PC-9 (cell line): ENCODE data around the gene DGKD. TPM values are rescaled to one million over a fixed set of nuclear protein-coding genes. Genes with fewer than 3 reads are reported as not detected.

Experiments used
- BruUV-seq: library from RNA; stranded (reverse); fragments of 400-500 nt; replicated peaks from 2 replicates; lab custom pipeline; 2021; lab: Mats Ljungman, UMichigan
- CTCF ChIA-PET: fragments of 300-600 bp; sonication (Branson Sonifier 250); formaldehyde crosslinking; loops from one replicate; lab custom pipeline; 2022; ENCODE audit warnings: antibody characterized with exemption; lab: Charles Lee
- POLR2A ChIA-PET: fragments of 300-600 bp; sonication (Branson Sonifier 250); formaldehyde crosslinking; loops from one replicate; lab custom pipeline; 2022; ENCODE audit warnings: antibody characterized with exemption; ENCODE audit not compliant: unreplicated experiment; lab: Charles Lee
- DNase-seq, 2 experiments: peaks; one replicate each; pipeline versions ENCODE4 v3.0.0 to v3.0.0-alpha.2; 2015 to 2022; ENCODE audit warnings: mixed read lengths in 1 of 2
- H2AFZ ChIP-seq: fragments of 200-600 bp; sonication (generic); 2 replicates; pipeline ENCODE4 v1.8.1; 2017; ENCODE audit warnings: antibody characterized with exemption
- H3F3A ChIP-seq: fragments of 200-600 bp; sonication (generic); 2 replicates; pipeline ENCODE4 v1.8.1; 2017; ENCODE audit warnings: antibody characterized with exemption, mild to moderate bottlenecking, low read depth; ENCODE audit not compliant: insufficient read depth
- H3K27ac ChIP-seq: fragments of 200-600 bp; sonication (generic); 2 replicates; pipeline ENCODE4 v1.6.1; 2016; ENCODE audit warnings: mixed run types
- H3K27me3 ChIP-seq: fragments of 200-600 bp; sonication (generic); 2 replicates; pipeline ENCODE4 v1.6.1; 2016; ENCODE audit warnings: low read depth, mixed run types; ENCODE audit not compliant: insufficient read depth
- H3K36me3 ChIP-seq: fragments of 200-600 bp; sonication (generic); 2 replicates; pipeline ENCODE4 v1.6.1; 2016; ENCODE audit warnings: low read depth, mixed run types
- H3K4me1 ChIP-seq: fragments of 200-600 bp; sonication (generic); replicated peaks from 2 replicates; pipeline ENCODE4 v1.6.1; 2016; ENCODE audit warnings: mixed run types; ENCODE audit not compliant: insufficient read depth
- H3K4me2 ChIP-seq: fragments of 200-600 bp; sonication (generic); 2 replicates; pipeline ENCODE4 v1.6.1; 2017; ENCODE audit warnings: mixed run types
- H3K4me3 ChIP-seq: fragments of 200-600 bp; sonication (generic); 2 replicates; pipeline ENCODE4 v1.6.1; 2016; ENCODE audit warnings: mixed run types
- H3K79me2 ChIP-seq: fragments of 200-600 bp; sonication (generic); 2 replicates; pipeline ENCODE4 v1.6.1; 2017; ENCODE audit warnings: low read depth, mixed run types
- H3K9me2 ChIP-seq: fragments of 200-600 bp; sonication (generic); 2 replicates; pipeline ENCODE4 v1.8.1; 2017; ENCODE audit warnings: mild to moderate bottlenecking; ENCODE audit not compliant: insufficient read depth
- H3K9me3 ChIP-seq: fragments of 200-600 bp; sonication (generic); 2 replicates; pipeline ENCODE4 v1.8.1; 2016; ENCODE audit warnings: low read depth; ENCODE audit not compliant: insufficient read depth
- H4K20me1 ChIP-seq: fragments of 200-600 bp; sonication (generic); 2 replicates; pipeline ENCODE4 v1.8.1; 2017; ENCODE audit not compliant: insufficient read depth
- CTCF ChIP-seq: fragments of 200-600 bp; sonication (generic); conservative IDR thresholded peaks from 2 replicates; pipeline ENCODE4 v1.6.1; 2017; ENCODE audit warnings: mixed run types, antibody characterized with exemption, mild to moderate bottlenecking, moderate library complexity
- EZH2 ChIP-seq: fragments of 200-600 bp; sonication (generic); IDR thresholded peaks from 2 replicates; pipeline ENCODE4 v1.8.0; 2017; ENCODE audit warnings: antibody characterized with exemption, low read depth
- intact Hi-C: fragments of 100-400 bp; cut with micrococcal nuclease; formaldehyde crosslinking; loops from one replicate; pipeline ENCODE4 v1.10.0; 2022; ENCODE audit not compliant: unreplicated experiment
- total RNA-seq: library from RNA; stranded (reverse); gene quantifications from 2 replicates; pipeline ENCODE4 v1.2.3, GENCODE V29; 2021

Gene DGKD
- total RNA-seq, 1 experiment from 2014 or later, result 59.5 TPM

- Histone ChIP-seq H3K4me3 (no peak overlapping the region), H3K36me3 (no peaks in the 10 kb centered on the region), H3K27ac (no peak overlapping the region), H3K4me1 (no peaks in the 10 kb centered on the region), H3K9me3 (no peaks in the 10 kb centered on the region), H3K27me3 (peaks cover 11% of the 10 kb centered on the region; the same call in 1 of the 2 replicates), H3K79me2 (no peaks in the 10 kb centered on the region), H3K9me2 (no peaks in the 10 kb centered on the region), H2AFZ (no peak overlapping the region), H3K4me2 (no peak overlapping the region), H4K20me1 (no peaks in the 10 kb centered on the region), H3F3A (no peaks in the 10 kb centered on the region)
- POLR2A ChIA-PET, result interaction anchor here (0.7 kb wide), 1 partner anchor 83 kb away, joined by 3 read pairs; no protein-coding TSS in a partner anchor
- CTCF ChIA-PET, result interaction anchor here (0.6 to 0.7 kb wide), 3 partner anchors 25 to 264 kb away, joined by 3 to 5 read pairs (median 3); no protein-coding TSS in a partner anchor
- intact Hi-C loops, result no loop called here
- DNase-seq, result no peak
- no peak for TF ChIP-seq CTCF
- no peak for TF ChIP-seq EZH2
- no TSS peak for BruUV-seq
These were observed 36.9 kb upstream of the DGKD start for GRCh38 chr2:233317196-233317943.

DNA sequence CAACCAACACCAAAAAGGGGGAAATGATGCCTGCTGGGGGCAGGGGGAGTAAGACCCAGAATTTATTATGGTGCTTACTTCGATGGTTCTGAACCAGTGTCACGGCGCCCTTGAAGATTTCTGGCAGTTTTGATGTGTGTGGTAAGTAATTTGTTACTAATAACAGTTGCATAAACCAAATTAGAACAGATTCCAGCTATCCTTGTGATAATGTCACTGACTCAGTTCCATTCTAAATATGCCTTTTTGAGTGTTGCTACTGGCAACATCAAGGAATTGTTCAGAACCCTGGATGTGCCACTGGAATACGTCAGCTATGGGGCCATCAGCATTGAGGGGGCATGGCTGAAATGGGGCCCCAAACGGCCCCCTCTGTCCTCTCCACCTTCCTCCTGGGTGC lies 35.0 kb upstream of the DGKD start:
- Histone ChIP-seq H3F3A (no peaks in the 10 kb centered on the region), H3K9me2 (no peaks in the 10 kb centered on the region), H3K4me2 (no peak overlapping the region), H3K9me3 (no peaks in the 10 kb centered on the region), H3K4me1 (no peaks in the 10 kb centered on the region), H3K27me3 (peaks cover 11% of the 10 kb centered on the region; the same call in 1 of the 2 replicates), H3K4me3 (no peak overlapping the region), H2AFZ (no peak overlapping the region), H3K36me3 (no peaks in the 10 kb centered on the region), H3K27ac (no peak overlapping the region), H4K20me1 (no peaks in the 10 kb centered on the region), H3K79me2 (no peaks in the 10 kb centered on the region)
- POLR2A ChIA-PET, result no interaction called here
- no TSS peak for BruUV-seq
- CTCF ChIA-PET, result no interaction called here
- no peak for DNase-seq
- TF ChIP-seq EZH2, result no peak
- no peak for TF ChIP-seq CTCF
- intact Hi-C loops, result no loop called here

GRCh38 chr2:233320470-233320869 lies 33.8 kb upstream of the DGKD start:
- Histone ChIP-seq H3K9me3 (no peaks in the 10 kb centered on the region), H2AFZ (no peak overlapping the region), H3F3A (no peaks in the 10 kb centered on the region), H3K79me2 (no peaks in the 10 kb centered on the region), H3K4me1 (no peaks in the 10 kb centered on the region), H3K4me3 (no peak overlapping the region), H3K9me2 (no peaks in the 10 kb centered on the region), H3K4me2 (no peak overlapping the region), H3K36me3 (no peaks in the 10 kb centered on the region), H3K27me3 (peaks cover 11% of the 10 kb centered on the region; the same call in 1 of the 2 replicates), H4K20me1 (no peaks in the 10 kb centered on the region), H3K27ac (no peak overlapping the region)
- CTCF ChIA-PET, result no interaction called here
- TF ChIP-seq CTCF, result no peak
- TF ChIP-seq EZH2, result no peak
- no TSS peak for BruUV-seq
- DNase-seq, result no peak
- intact Hi-C loops, result no loop called here
- POLR2A ChIA-PET, result no interaction called here
